ENCODE measurements around the gene CFLAR. TPM values are rescaled to one million over a fixed set of nuclear protein-coding genes. Genes with fewer than 3 reads are reported as not detected.
A peak's percentile ranks its signal among the peaks of the same experiment; 100 is the strongest.

CFLAR gene
- total and polyA plus RNA-seq, 2 donors from 2014 or later, result 47.2 to 263 TPM

DNA sequence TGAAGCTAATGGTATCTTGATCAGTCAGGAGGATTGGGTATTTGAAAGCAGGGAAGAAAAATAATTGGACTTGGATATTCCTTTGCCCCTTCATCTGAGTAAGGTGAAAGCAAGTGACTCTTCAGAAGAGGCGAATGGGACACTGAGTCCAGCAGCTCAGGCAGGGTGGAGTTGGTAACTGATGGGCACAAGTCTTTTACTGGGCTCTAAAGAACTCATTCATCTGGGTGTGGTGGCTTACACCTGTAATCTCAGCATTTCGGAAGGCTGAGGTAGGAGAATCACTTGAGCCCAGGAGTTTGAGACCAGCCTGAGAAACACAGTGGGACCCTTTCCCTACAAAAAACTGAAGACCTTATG lies 11.2 kb downstream of the CFLAR start:
- Histone ChIP-seq H3K36me3 (ENCODE audit: control insufficient read depth in 2 of 3, insufficient read depth in 3 of 3, low read length in 3 of 3) (peaks cover 0 to 5% (median 0%) of the 10 kb centered on the region in 3 donors), H3K4me1 (ENCODE audit: control insufficient read depth in 2 of 3, insufficient read depth in 2 of 3, low read depth in 1 of 3, low read length in 3 of 3) (peaks cover 0 to 80% (median 59%) of the 10 kb centered on the region in 3 donors), H3K9me3 (ENCODE audit: control insufficient read depth in 2 of 3, insufficient read depth in 1 of 3, low read length in 3 of 3) (no peaks in the 10 kb centered on the region), H3K27ac (ENCODE audit: low read depth in 2 of 2, low read length in 2 of 2) (peak overlapping the region; percentile 87 to 90), H3K4me3 (ENCODE audit: low read length in 3 of 3) (peak overlapping the region in 2 of 3 donors; percentile 46 to 47), H3K9ac (ENCODE audit: low read length in 3 of 3) (peak overlapping the region in 1 of 3 donors; percentile 70), H3K27me3 (ENCODE audit: control insufficient read depth, insufficient read depth, low read length) (no peaks in the 10 kb centered on the region)
- DNase-seq (no peak), FAIRE-seq (no peak)
- TF ChIP-seq, protein P1, sequence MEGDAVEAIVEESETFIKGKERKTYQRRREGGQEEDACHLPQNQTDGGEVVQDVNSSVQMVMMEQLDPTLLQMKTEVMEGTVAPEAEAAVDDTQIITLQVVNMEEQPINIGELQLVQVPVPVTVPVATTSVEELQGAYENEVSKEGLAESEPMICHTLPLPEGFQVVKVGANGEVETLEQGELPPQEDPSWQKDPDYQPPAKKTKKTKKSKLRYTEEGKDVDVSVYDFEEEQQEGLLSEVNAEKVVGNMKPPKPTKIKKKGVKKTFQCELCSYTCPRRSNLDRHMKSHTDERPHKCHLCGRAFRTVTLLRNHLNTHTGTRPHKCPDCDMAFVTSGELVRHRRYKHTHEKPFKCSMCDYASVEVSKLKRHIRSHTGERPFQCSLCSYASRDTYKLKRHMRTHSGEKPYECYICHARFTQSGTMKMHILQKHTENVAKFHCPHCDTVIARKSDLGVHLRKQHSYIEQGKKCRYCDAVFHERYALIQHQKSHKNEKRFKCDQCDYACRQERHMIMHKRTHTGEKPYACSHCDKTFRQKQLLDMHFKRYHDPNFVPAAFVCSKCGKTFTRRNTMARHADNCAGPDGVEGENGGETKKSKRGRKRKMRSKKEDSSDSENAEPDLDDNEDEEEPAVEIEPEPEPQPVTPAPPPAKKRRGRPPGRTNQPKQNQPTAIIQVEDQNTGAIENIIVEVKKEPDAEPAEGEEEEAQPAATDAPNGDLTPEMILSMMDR (IDR thresholded peaks at IDR 0.05; ENCODE audit: borderline replicate concordance, extremely low read depth, insufficient read depth), result no peak
- intact Hi-C loops (cut with DNase I), result no loop called here

DNA sequence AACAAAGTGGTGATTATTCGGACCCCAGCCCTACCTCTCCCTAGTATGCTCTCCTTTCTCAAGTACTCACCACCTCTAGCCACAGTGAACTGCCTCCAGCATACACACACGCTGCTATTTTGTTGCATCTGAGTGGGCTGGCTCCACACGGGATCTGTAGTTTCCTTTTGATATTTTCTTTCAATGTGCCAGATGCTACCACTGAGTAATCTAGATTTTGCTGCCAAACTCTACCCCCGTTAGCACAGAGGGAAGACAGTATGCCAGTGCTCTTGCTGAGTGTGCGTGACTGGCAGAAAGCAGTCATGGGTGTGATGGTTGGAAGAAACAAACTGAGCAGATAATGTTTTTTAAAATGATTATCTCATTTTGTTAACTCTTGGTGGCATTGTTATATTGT lies 11.6 kb downstream of the CFLAR start:
- intact Hi-C loops (cut with DNase I), result no loop called here
- Histone ChIP-seq H3K9me3 (ENCODE audit: control insufficient read depth in 2 of 3, insufficient read depth in 1 of 3, low read length in 3 of 3) (no peaks in the 10 kb centered on the region), H3K4me3 (ENCODE audit: low read length in 3 of 3) (peak overlapping the region in 2 of 3 donors; percentile 46 to 47), H3K4me1 (ENCODE audit: control insufficient read depth in 2 of 3, insufficient read depth in 2 of 3, low read depth in 1 of 3, low read length in 3 of 3) (peaks cover 0 to 76% (median 55%) of the 10 kb centered on the region in 3 donors), H3K9ac (ENCODE audit: low read length in 3 of 3) (peak overlapping the region in 1 of 3 donors; percentile 70), H3K27ac (ENCODE audit: low read depth in 2 of 2, low read length in 2 of 2) (peak overlapping the region; percentile 87 to 90), H3K27me3 (ENCODE audit: control insufficient read depth, insufficient read depth, low read length) (no peaks in the 10 kb centered on the region), H3K36me3 (ENCODE audit: control insufficient read depth in 2 of 3, insufficient read depth in 3 of 3, low read length in 3 of 3) (peaks cover 0 to 5% (median 0%) of the 10 kb centered on the region in 3 donors)
- TF ChIP-seq, protein P1 (IDR thresholded peaks at IDR 0.05; ENCODE audit: borderline replicate concordance, extremely low read depth, insufficient read depth), result no peak
- no peak for FAIRE-seq
- no peak for DNase-seq

DNA sequence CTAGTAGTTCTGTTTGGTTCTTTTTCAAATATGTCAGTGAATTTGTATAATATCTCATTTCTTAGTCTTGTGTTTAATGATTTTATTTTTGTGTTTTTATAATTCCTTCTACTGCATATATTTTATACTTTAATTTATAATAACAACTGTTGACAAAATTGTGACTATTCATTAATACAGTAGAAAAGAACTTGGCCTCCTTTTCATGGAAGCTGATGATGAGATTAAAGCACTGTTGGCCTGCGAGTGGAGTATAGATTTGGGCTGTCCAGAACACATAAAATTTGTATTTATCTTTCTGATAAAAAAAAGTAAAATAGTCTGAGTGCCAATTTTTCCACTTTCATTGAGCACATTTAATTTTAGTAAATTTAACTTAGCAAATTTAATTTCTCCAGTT lies 12.1 kb downstream of the CFLAR start:
- H3K9ac ChIP-seq (ENCODE audit: low read length in 3 of 3), result no peak overlapping the region
- TF ChIP-seq, protein P1 (IDR thresholded peaks at IDR 0.05; ENCODE audit: borderline replicate concordance, extremely low read depth, insufficient read depth), result no peak
- no peak for DNase-seq

More for the DNA sequence above, 12.1 kb downstream of the CFLAR start:
- no peaks in the 10 kb centered on the region for H3K9me3 ChIP-seq (ENCODE audit: control insufficient read depth in 2 of 3, insufficient read depth in 1 of 3, low read length in 3 of 3)
- intact Hi-C loops (cut with DNase I), result no loop called here
- H3K4me1 ChIP-seq (ENCODE audit: control insufficient read depth in 2 of 3, insufficient read depth in 2 of 3, low read depth in 1 of 3, low read length in 3 of 3), result peaks cover 0 to 72% (median 53%) of the 10 kb centered on the region in 3 donors
- no peaks in the 10 kb centered on the region for H3K27me3 ChIP-seq (ENCODE audit: control insufficient read depth, insufficient read depth, low read length)
- no peak overlapping the region for H3K4me3 ChIP-seq (ENCODE audit: low read length in 3 of 3)
- H3K27ac ChIP-seq (ENCODE audit: low read depth in 2 of 2, low read length in 2 of 2), result peak overlapping the region in 1 of 2 donors; percentile 90
- FAIRE-seq, result no peak
- H3K36me3 ChIP-seq (ENCODE audit: control insufficient read depth in 2 of 3, insufficient read depth in 3 of 3, low read length in 3 of 3), result peaks cover 0 to 3% (median 2%) of the 10 kb centered on the region in 3 donors
